Left hindlimb (tissue), 1 donor: ENCODE data around the gene GLRA2.

ENCODE experiments used
- DNase-seq: peaks from one replicate; pipeline ENCODE4 v3.0.0-alpha.2; 2018

Gene GLRA2

DNA sequence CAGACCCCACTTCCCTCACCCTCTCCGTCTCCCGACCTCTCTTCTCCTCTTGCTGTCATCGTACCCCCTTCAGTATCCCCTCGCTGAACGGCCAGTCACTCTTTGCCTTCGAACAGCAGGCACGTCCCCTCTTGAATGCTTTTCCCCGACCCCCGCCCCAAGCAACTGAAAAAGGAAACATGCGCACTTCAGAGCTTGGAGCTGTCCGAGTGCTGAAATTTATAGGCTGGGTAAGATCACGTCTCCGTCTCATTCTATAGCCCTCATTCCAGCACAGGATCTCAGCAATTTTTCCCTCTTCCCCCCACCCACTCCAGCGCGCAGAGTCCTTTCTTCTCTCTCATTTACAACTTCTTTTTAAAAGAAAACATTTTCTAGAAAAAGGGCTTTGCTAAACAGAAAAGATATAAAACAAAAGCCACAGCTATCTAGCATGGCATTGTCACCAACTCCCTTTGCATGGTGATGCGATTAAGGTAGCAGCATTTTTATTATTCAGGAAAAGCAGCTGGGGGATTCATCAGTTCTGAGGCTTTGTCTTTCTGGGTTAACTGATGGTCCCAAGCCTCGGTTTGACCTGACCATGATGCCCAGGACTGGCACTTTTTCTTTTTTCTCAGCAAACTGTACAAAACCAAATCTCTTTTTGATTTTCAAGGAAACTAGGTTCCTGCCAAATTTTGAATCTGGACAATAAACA is at the start of gene GLRA2:
TSS of gene GLRA2 (plus strand) at position 247 of the 700 bp plus-strand sequence. CDS start 522 bp downstream, outside the sequence.
- peak; percentile 28 for DNase-seq

DNA sequence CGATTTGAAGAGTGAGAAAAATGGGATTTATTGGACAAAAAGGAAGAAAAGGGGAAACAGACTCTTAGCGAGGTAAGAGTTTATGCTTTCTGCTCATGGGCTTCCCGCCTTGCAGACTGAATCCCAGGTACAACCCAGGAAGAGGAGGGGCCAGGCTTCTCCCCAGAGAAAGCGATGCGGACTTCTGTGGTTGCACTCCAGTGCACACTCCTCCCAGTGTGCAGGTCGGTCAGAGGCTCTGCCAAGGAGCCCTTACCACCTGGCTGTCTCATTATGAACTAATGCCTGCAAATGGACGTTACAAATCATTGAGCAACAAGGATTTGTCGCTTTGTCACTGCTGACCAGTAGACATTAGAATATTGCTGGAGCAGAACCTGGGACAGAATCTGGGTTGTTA is 39.9 kb upstream of the GLRA2 start:
- DNase-seq, result no peak

DNA sequence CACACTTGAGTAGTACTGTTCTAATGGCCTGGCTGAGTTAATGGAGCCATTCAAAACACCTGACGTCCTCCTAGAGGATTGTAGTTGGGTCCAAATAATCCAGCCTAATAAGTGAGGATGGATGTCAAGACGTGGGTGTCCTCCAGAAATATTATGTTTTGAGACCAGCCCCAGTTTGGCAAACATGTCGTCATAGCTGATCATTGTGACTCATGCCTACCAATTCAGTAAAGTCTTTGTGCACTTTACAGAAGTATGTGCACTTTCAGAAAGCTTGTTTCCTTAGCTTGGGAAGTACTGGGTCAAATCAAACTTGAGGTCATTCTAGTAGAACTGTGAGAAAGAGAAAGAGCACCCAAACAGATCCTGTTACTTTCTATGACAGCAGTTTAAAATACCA is 37.6 kb upstream of the GLRA2 start:
- DNase-seq, result no peak

DNA sequence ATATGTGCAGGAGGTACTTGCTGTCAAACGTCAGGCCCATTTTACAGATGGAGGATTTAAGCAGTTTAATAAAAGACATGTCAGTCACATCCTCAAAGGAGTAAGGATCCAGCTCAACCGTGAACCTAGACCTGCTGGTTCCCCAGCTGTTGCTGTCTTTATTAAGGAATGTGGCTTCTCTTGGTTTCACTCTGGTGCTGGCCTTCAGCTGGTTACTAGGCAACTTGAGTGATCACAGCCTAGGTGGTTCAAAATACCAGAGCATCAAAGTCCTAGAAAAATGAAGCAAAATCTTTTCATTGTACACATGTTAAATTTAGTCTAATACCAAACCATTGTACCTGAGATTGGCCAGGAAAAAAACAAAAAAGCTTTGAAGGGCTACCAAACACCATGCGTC is 32.7 kb upstream of the GLRA2 start:
- DNase-seq, result no peak

DNA sequence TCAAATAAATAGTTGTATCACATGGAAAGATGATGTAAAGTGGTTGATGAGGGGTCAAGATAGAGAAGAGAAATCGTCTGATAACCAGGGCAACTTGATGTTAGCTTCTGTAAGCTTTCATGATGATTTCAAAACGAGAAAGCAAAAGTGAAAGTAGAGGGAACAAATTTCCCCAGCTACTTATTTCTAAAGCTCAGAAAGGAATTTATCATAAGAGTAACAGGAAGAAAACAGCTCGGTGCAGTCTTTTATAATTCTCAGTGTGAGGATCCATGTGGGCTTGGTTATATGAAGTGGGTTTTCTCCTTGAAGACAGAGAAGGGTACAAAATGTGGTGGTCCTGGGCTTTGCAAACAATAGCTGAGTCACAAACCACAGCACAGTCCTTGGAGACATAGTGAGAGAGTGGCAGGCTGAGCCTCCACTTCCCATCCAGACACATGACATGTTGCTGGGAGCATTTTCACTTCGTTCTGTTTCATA is 32.1 kb upstream of the GLRA2 start:
- DNase-seq, result no peak

DNA sequence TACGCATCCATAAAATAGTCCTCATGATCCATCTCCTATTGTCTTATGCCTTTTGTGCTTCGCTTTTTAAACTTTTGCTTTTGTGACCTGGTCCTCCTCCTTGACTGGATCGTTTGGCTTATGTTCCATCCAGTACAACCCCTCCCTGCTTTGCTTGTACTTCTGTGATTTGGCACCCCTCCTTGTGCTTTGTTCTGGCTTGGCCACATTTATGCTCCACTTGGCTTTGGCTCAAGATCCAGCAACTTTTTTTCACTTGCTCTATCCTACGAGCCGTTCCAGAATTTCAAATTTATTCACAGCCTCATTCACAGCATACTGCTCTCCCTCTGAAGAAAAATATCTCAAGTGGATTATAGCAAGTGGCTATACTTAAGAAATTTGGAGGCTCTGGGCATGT is 28.0 kb upstream of the GLRA2 start:
- DNase-seq, result peak; percentile 43

DNA sequence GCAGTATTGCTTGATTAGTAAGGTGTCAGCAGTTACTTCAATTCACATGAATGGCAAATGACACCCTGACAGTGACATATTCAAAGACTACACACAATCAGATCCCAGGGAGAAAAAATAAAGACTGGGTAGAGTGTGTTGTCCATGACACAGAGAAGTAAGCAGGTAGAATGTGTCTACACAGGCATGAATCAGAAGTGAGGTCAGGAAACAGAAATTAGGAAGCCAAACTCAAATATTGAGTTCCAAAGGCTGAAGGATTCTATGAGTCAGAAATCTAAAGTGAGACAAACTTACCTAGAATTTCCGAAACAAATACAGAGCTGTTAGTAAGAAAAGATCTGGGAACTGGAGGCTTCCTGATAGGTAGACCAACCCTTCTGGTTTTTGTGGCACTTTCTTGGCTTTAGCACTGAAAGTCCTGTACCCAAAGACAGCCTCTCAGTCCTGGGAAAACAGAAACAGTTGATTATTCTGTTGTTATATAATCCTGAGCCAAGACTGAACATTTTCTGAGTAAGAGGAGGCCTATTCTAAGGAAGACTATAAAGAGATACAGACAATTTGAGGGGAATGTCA is 24.3 kb upstream of the GLRA2 start:
- no peak for DNase-seq

DNA sequence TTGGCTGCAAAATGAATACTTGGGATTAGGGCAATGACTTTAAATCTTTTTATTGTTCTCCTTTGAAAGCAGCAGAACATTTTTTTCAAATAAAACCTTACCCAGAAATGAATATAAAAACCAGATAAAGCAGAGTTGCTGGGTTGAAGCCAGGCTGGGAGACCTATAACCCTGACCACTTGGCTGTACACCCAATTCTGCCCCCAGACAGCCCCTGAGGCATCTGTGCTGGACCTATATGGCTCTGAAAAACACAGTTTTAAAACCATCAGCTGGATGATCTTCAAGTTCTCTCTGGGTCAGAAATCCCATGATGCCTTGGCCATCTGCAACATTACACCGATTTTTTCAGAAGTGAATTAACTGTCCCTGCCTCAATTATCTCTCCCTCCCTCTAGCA is 23.7 kb upstream of the GLRA2 start:
- DNase-seq, result peak; percentile 45

DNA sequence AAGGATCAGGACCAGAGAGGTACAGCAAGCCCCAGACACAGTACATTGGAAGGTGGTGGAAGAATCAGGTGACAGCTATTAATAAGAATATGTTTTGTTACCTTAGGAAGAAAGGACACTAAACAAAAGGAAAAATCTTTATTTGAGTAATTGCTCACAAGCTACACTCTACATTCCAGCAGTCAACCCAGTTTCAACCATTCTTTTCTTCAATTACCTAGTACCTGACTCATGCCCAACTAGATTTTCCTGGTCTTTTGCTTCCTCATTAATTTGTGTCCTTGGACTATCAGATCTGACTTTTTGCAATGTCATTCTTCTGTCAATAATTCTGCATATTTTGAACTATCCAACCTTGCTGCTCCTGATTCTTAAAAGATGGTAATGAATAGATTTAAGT is 22.5 kb upstream of the GLRA2 start:
- DNase-seq, result no peak

DNA sequence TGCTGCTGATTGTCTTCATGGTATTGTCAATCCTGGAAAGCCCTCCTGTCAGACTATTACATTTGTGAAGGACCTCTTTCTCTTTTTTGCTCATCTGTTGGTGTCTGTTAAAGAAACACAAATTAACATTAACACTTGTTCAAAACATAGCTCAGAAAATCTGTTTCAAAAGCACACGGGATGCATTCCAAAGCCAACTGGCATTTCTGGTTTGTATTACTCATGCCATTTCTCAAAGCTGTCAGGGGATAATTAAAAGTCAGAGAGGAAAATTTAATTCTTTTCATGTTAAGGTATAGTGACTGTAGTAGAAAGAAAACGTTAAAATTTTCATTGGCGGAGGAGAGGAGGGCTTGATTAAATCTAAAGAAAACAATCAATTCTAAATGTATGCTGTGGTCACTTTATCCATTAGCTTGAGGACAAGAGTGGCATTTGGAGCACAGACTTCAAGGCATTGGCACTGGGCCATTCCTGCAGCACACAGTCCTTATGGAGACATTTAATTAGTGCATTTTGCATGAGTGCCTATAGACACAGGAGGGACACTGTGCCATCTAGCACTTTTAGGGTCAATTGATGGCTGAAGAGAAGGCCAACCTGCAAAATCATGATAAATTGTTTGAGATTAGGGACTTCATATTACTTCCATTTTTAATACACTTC is 21.2 kb upstream of the GLRA2 start:
- DNase-seq, result no peak

DNA sequence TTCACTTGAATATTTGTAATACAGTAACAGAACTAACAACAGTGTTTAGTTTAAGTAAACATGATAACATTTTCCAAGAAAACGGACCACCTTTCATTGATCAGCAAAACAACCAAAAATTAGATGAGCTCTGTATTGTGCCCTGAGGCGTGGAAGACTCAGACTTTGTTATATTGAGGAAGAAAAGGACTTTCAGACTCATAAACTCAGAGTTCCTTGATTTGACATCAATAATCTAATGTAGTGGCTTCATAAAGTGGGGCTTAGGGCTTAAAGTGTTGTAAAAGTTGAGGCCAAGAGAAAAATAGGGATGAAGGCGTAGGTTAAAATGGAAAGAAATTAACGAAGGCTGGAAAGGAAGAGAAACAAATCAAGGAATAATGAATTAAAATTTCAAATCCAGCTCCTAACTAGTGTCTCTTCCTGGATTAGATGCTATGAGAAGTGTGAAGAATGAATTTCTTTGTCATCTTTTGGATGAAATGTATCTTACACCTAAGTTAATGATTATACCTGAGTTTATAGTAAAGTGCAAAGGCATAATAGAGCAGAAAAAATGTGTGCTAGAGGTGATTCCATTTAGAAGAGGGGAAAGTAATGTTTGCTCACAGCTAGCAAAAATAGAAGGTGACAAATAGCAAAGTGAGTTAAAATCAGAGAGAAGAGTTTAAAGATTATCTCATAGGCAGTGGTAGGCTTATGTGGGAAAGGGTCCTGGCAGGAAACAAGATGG is 19.8 kb upstream of the GLRA2 start:
- no peak for DNase-seq

DNA sequence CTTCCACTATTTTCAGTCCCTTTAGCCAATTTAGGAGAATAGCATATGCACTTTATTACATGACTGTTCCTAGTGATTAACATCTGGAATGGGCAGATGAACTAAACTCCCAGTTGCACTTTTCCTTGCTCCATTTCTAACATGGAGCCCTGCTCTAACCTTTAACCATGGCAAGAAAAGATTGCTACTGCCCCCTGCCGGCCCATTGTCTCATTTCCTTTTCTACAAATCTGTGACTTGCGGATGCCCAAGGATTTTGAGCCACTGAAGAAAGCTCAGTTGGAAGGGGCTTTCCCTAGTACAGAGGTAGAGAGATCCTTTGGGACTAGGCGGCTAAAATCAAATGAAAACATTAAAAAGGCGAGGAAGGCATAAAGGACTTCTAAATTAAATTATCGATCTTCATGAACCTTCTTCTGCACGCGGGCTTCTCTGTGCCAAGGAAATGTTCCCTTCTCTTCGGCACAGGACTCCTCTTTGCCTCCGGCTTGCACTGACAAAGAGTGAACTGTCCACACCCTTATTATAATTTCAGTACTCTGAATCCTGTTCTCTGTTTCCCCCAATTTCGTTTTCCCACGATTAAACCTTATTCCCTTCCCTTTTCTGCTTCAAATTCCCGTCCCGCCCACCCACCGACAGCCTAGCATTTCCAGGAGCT is 577 bp upstream of the GLRA2 start:
- peak; percentile 64 for DNase-seq

DNA sequence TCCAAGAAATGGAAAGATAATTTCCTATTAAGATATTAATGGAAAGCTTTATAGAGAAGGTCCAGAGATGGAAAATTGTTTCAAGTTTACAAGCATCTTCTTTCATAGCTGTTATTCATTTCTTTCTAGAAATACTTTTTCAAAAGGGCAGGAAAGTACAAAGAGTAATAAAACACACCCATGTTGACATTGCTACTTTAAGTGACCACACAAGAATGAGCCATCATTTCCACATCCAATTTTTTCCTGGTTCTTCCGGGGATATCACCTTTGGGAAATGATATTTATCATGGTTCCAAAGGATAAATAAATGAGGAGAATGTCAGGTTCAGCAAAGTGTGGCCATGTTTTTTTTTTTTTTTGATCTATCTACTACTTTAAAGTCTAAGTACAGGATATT is 4.5 kb downstream of the GLRA2 start:
- DNase-seq, result no peak

DNA sequence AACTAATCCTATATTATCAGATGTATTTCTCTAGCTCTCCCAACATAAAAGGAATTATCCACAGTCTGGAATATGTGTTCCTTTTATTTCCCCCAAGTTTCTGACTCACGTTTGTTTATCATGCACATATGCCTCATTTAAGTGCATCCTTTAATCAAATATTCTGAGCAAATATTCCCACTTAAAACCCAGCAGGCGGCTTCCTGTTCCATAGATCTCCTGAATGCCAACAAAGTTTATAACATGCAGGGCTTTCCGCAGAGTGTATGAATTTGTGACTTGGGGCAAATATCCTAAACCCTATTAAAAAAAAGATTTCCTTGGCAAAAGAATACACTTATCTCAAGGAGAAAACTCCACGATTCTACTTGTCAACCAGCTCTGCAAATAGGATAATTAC is 16.9 kb downstream of the GLRA2 start:
- no peak for DNase-seq

DNA sequence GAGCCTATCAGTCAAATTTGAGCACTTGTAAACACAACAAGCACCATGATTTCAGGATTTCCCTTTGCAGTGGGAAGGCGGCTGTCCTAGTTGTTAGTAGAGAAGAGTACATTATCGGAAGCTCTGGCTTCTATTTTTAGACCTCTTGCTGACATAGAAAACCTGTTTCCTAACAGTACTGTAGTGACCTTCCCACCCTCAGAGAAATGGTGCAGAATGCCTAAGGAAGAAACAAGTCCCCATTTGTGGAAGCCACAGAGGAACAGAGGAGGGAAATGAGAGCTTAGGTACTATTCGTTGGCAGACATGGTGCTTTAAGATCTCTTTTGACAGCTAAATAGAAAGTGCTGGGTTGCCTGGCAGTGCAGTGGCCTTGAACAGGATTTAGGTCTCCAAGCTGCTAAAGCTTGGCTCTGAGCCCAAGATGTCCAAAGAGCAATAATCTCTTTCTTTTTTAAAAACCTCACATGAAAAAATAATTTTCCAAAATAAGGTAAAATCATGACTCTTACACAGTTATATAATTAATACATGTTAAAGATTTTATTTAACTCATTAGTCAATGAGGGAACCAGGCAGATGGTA is 24.9 kb downstream of the GLRA2 start:
- DNase-seq, result no peak

DNA sequence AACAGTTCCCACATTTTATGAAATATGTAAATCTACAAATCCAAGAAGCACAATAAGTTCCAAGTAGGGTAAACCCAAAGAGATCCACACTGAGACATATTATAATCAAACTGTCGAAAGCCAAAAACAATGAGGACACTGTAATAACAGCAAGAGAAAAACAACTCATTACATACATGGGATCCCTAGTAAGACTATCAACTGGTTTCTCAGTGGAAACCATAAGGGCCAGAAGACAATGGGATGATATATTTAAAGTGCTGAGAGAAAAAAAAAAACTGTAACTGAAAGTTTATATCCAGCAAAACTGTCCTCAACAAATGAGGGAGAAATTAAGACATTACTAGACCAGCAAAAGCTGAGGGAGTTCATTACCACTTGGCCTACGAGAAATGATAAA is 34.7 kb downstream of the GLRA2 start:
- no peak for DNase-seq

DNA sequence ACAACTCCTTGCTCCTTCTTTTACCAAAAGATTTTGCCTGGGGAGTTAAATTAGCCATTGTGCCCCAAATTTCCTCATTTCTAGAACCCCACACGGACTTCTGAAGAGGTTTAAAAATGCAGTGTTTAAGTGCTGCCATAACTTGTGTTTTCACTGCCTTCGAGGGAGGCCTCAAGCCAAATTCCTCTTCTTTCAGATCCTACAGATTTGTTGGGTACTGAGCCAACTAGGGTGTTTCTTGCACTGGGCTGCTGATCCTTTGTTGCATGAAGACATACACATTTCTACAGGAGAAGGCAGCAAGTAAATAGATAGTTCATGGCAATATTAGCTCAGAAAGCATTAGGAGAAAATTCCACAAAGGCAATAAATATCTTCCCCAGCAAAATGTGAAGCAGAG is 43.8 kb downstream of the GLRA2 start:
- DNase-seq, result no peak

DNA sequence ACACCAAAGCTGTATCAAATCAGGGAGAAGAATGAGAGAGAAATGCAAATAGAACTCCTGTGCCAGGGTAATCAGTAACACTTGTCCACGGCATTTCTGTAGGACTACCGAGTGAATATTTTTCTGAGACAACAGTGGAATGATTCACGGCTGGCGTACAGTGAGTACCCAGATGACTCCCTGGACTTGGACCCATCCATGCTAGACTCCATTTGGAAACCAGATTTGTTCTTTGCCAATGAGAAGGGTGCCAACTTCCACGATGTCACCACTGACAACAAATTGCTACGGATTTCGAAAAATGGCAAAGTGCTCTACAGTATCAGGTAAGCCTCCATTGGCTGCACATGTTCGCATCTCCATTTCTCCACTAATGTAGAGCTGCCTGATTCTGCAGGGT is 51.7 kb downstream of the GLRA2 start:
- DNase-seq, result no peak

DNA sequence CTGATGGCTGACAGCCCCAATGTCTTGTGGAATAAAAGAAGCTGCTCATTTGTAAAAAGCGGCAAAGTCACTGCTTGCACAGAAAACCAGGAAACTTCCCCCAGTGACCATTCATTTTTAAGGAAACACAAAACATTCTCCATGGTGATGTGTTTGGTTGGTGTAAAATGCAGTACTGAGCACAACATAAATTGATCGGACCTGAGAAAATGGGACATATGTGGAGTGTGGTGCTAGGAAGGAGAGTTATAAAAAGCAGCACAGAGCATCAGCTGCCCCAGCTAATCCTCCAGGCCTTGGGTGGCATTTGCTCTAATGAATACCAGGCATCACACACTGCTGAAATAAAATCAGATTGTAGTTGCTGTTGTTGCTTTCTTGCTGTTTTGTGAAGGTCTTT is 55.2 kb downstream of the GLRA2 start:
- DNase-seq, result no peak

DNA sequence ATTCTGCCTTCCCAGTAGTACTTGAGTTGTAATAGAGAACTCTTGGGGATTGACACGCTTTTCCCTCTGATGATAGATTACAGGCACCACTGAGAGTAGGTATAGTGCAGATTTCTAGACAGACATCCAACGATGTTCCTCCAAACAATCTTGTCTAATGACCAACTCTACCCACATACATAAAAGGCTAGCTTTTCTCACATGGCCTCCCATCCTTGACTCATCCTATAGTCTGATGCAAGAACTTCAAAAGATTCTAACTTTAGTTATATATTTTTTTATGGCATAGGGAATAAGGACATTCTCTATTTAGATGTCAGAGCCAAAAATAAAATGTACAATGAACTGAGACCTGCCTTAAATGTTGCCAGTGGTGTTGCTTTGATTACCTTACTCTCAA is 60.9 kb downstream of the GLRA2 start:
- no peak for DNase-seq

DNA sequence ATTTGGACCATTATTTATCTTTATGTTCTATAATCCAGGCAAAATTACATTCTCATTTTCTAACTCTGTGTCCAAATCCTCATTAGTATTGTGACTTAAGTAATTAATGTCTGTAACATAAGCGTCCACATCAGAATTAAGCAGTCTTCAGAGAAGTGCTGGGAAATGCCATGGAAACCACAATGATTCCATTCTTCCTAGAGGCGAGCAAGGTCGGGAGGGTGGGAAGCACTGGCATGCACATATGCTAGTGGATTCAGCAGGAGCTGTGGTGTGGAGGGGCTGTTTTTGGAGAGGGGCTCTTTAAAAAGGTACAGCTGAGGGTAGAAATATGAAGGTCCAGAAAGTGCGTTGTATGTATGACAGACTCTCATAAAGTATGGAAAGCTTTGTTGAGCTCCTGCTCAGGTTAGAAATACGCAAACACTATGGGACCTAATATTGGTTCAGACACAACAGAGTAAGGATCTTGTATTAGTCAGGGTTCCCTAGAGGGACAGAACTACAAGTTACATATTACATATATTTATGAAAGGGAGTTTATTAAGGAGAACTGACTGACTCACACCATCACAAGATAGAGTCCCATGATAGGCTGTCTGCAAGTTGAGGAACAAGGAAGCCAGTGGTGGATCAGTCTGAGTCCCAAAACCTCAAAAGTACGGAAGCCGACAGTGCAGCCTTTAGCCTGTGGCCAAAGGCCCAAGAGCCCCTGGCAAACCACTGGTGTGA is 61.5 kb downstream of the GLRA2 start:
- no peak for DNase-seq

DNA sequence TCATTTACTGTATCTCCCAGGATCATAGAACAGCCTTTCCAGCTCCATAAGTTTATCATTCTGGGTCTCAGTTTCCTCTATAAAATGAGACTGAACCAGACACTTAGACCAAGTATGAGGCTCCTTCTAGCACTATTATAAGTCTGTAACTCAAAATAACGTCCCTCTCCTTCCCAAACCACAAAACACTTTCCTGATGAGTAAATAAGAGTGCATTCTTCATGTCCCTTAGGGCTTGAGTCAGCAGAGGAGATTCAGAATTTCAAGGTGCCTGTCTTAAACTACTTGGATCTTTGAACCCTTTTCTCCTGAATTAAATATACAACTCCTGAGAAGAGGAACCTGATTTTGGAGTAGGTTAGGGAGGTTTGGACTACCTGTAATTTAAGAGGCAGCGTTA is 62.6 kb downstream of the GLRA2 start:
- DNase-seq, result no peak
